Liver (tissue), 9 donors: ENCODE results near the gene PPIP5K1. TPM values are rescaled to one million over a fixed set of nuclear protein-coding genes. Genes with fewer than 3 reads are reported as not detected.

ENCODE experiments used
- DNase-seq: peaks from one replicate; pipeline ENCODE4 v3.0.0-alpha.2; 2017; ENCODE audit warnings: low spot score
- H3K27ac ChIP-seq, 2 donors: one replicate each; pipeline ENCODE4 v1.7.0; 2013; ENCODE audit warnings: inconsistent platforms in 2 of 2, low read length in 2 of 2, control low read depth in 1 of 2, low read depth in 1 of 2, mild to moderate bottlenecking in 1 of 2
- H3K27me3 ChIP-seq, 4 donors: one replicate each; pipeline versions ENCODE4 v1.6.1 to v1.7.0; 2013; ENCODE audit warnings: low read length in 3 of 4, inconsistent platforms in 1 of 4, mild to moderate bottlenecking in 1 of 4, moderate library complexity in 1 of 4; ENCODE audit not compliant: control insufficient read depth in 4 of 4, insufficient read depth in 4 of 4
- H3K36me3 ChIP-seq, 4 donors: one replicate each; pipeline versions ENCODE4 v1.6.1 to v1.7.0; 2013; ENCODE audit warnings: low read length in 3 of 4, mild to moderate bottlenecking in 3 of 4, low read depth in 1 of 4, moderate library complexity in 1 of 4; ENCODE audit not compliant: control insufficient read depth in 4 of 4, insufficient read depth in 3 of 4
- H3K4me1 ChIP-seq, 4 donors: one replicate each; pipeline versions ENCODE4 v1.6.1 to v1.7.0; 2013; ENCODE audit warnings: low read length in 3 of 4, mild to moderate bottlenecking in 3 of 4, moderate library complexity in 1 of 4; ENCODE audit not compliant: control insufficient read depth in 4 of 4, insufficient read depth in 4 of 4
- H3K4me3 ChIP-seq, 3 donors: one replicate each; pipeline versions ENCODE4 v1.6.1 to v1.7.0; 2013; ENCODE audit warnings: low read length in 3 of 3, control low read depth in 1 of 3, low read depth in 1 of 3, mild to moderate bottlenecking in 1 of 3
- H3K9ac ChIP-seq, 2 donors: one replicate each; pipeline ENCODE4 v1.7.0; 2013; ENCODE audit warnings: low read length in 2 of 2, mild to moderate bottlenecking in 2 of 2, moderate library complexity in 2 of 2, control low read depth in 1 of 2, low read depth in 1 of 2
- H3K9me3 ChIP-seq, 4 donors: one replicate each; pipeline versions ENCODE4 v1.6.1 to v1.7.0; 2013; ENCODE audit warnings: low read length in 3 of 4; ENCODE audit not compliant: control insufficient read depth in 4 of 4
- ATF3 ChIP-seq: IDR thresholded peaks from 2 replicates; pipeline ENCODE4 v1.6.1; 2016; ENCODE audit warnings: antibody characterized with exemption
- CTCF ChIP-seq: fragments of 150-350 bp; IDR thresholded peaks from 2 replicates; pipeline ENCODE4 v1.5.1; 2017; ENCODE audit warnings: improper control_type of control experiment, low read depth, low read length; ENCODE audit not compliant: missing input control
- EGR1 ChIP-seq, 2 donors: IDR thresholded peaks; 2 replicates each; pipeline ENCODE4 v1.6.1; 2016 to 2018; ENCODE audit warnings: antibody characterized with exemption in 2 of 2, low read depth in 2 of 2
- FOXA1 ChIP-seq: IDR thresholded peaks from 2 replicates; pipeline ENCODE4 v1.6.1; 2016; ENCODE audit warnings: antibody characterized with exemption
- FOXA2 ChIP-seq: IDR thresholded peaks from 2 replicates; pipeline ENCODE4 v1.6.1; 2016; ENCODE audit warnings: antibody characterized with exemption
- GABPA ChIP-seq, 2 donors: IDR thresholded peaks in 1 of 2; conservative IDR thresholded peaks in 1 of 2; 2 replicates each; pipeline ENCODE4 v1.6.1; 2016; ENCODE audit warnings: antibody characterized with exemption in 2 of 2, mild to moderate bottlenecking in 1 of 2, moderate library complexity in 1 of 2
- HNF4A ChIP-seq, 2 donors: conservative IDR thresholded peaks; 2 replicates each; pipeline ENCODE4 v1.6.1; 2016; ENCODE audit warnings: antibody characterized with exemption in 2 of 2, mild to moderate bottlenecking in 2 of 2
- HNF4G ChIP-seq: IDR thresholded peaks from 2 replicates; pipeline ENCODE4 v1.6.1; 2016; ENCODE audit warnings: antibody characterized with exemption
- JUND ChIP-seq, 2 donors: IDR thresholded peaks; 2 replicates each; pipeline ENCODE4 v1.6.1; 2016; ENCODE audit warnings: antibody characterized with exemption in 2 of 2
- MAX ChIP-seq: IDR thresholded peaks from 2 replicates; pipeline ENCODE4 v1.6.1; 2016; ENCODE audit warnings: antibody characterized with exemption
- NR2F2 ChIP-seq: IDR thresholded peaks from 2 replicates; pipeline ENCODE4 v1.6.1; 2016; ENCODE audit warnings: antibody characterized with exemption
- RAD21 ChIP-seq, 2 donors: IDR thresholded peaks; 2 replicates each; pipeline ENCODE4 v1.6.1; 2016; ENCODE audit warnings: antibody characterized with exemption in 2 of 2, mild to moderate bottlenecking in 2 of 2
- REST ChIP-seq: IDR thresholded peaks from 2 replicates; pipeline ENCODE4 v1.6.1; 2016; ENCODE audit warnings: antibody characterized with exemption, mild to moderate bottlenecking
- RXRA ChIP-seq, 2 donors: IDR thresholded peaks; 2 replicates each; pipeline ENCODE4 v1.6.1; 2017 to 2018; ENCODE audit warnings: antibody characterized with exemption in 2 of 2, mild to moderate bottlenecking in 1 of 2
- SP1 ChIP-seq: IDR thresholded peaks from 2 replicates; pipeline ENCODE4 v1.6.1; 2018; ENCODE audit warnings: antibody characterized with exemption, mild to moderate bottlenecking
- TAF1 ChIP-seq: conservative IDR thresholded peaks from 2 replicates; pipeline ENCODE4 v1.6.1; 2016; ENCODE audit warnings: antibody characterized with exemption, mild to moderate bottlenecking
- YY1 ChIP-seq: IDR thresholded peaks from 2 replicates; pipeline ENCODE4 v1.6.1; 2016; ENCODE audit warnings: antibody characterized with exemption, mild to moderate bottlenecking
- ZBTB33 ChIP-seq: IDR thresholded peaks from 2 replicates; pipeline ENCODE4 v1.6.1; 2016; ENCODE audit warnings: antibody characterized with exemption
- WGBS: extraction: QIAGEN DNeasy Blood & Tissue Kit; methylation state at CpG from one replicate; pipeline ENCODE4 v1.1.7; 2013; 5-methylcytosine and 5-hydroxymethylcytosine counted together
- polyA plus RNA-seq, 2 donors: library from polyadenylated mRNA; stranded (reverse) in 1 of 2; unstranded in 1 of 2; fragments of 200-250 nt in 1 of 2; fragments of >200 nt in 1 of 2; fragmentation: Nextera tagmentation in 1 of 2; extraction: Ambion mirVana in 1 of 2; gene quantifications; one replicate each; pipeline versions ENCODE4 v1.2.1 to v1.2.3, GENCODE V29; 2013 to 2015
- total RNA-seq, 2 donors: library from RNA; depleted of rRNA; stranded (reverse); fragments of >200 nt; gene quantifications; one replicate each; pipeline ENCODE4 v1.2.3, GENCODE V29; 2014
- donor health status: healthy.
- donor health status: healthy.
- donor health status: healthy.
- donor health status: healthy.
- donor health status: healthy.

PPIP5K1 gene
- total and polyA plus RNA-seq, 4 donors: 2.5 to 18.2 (median 8.7) TPM

GRCh38 chr15:43518197-43518761, 71.7 kb downstream of the PPIP5K1 start:
- Histone ChIP-seq H3K36me3 (no peaks in the 10 kb centered on the region), H3K27me3 (peaks cover 0 to 10% (median under 1%) of the 10 kb centered on the region in 4 donors), H3K4me1 (peaks cover 0 to 3% (median 0%) of the 10 kb centered on the region in 4 donors), H3K9me3 (no peaks in the 10 kb centered on the region), H3K9ac (no peak overlapping the region), H3K27ac (no peak overlapping the region), H3K4me3 (peak overlapping the region in 1 of 3 donors; percentile 9)
- no peak for DNase-seq
- no peak for TF ChIP-seq MAX
- no peak for TF ChIP-seq HNF4G
- TF ChIP-seq ATF3: no peak
- TF ChIP-seq HNF4A (conservative IDR thresholded peaks at IDR 0.05): no peak
- TF ChIP-seq SP1: no peak
- TF ChIP-seq JUND (IDR thresholded peaks at IDR 0.05): no peak
- TF ChIP-seq RXRA (IDR thresholded peaks at IDR 0.05): no peak
- no peak for TF ChIP-seq FOXA1
- TF ChIP-seq FOXA2: no peak
- no peak for TF ChIP-seq NR2F2
- no peak for TF ChIP-seq YY1
- TF ChIP-seq ZBTB33: no peak
- TF ChIP-seq GABPA (IDR thresholded peaks at IDR 0.05 in 1 of 2, conservative IDR thresholded peaks at IDR 0.05 in 1 of 2): no peak
- no peak for TF ChIP-seq TAF1
- TF ChIP-seq CTCF: no peak
- TF ChIP-seq REST: no peak
- TF ChIP-seq RAD21 (IDR thresholded peaks at IDR 0.05): no peak
- TF ChIP-seq EGR1 (IDR thresholded peaks at IDR 0.05; ENCODE audit: low read depth in 2 of 2): no peak
- 10% methylated on average over 18 of the region's 18 CpGs for WGBS
